KMS-11 (cell line): ENCODE data around the gene CHD5.

Experiments
- H2AFZ ChIP-seq: fragments of 200-600 bp; sonication (generic); 2 replicates; pipeline ENCODE4 v1.6.1; 2016; ENCODE audit warnings: antibody characterized with exemption, mixed run types, low read depth
- H3K27ac ChIP-seq: fragments of 200-600 bp; sonication (generic); 2 replicates; pipeline ENCODE4 v1.6.1; 2016; ENCODE audit warnings: mild to moderate bottlenecking, mixed run types
- H3K27me3 ChIP-seq: fragments of 200-600 bp; sonication (generic); 2 replicates; pipeline ENCODE4 v1.6.1; 2017; ENCODE audit warnings: mild to moderate bottlenecking, low read depth, mixed run types, moderate library complexity; ENCODE audit not compliant: insufficient read depth
- H3K36me3 ChIP-seq: fragments of 200-600 bp; sonication (generic); 2 replicates; pipeline ENCODE4 v1.6.1; 2017; ENCODE audit warnings: mild to moderate bottlenecking, mixed run types; ENCODE audit not compliant: insufficient read depth
- H3K4me1 ChIP-seq: fragments of 200-600 bp; sonication (generic); 2 replicates; pipeline ENCODE4 v1.6.1; 2016; ENCODE audit warnings: mild to moderate bottlenecking, low read depth, mixed run types; ENCODE audit not compliant: poor library complexity, severe bottlenecking
- H3K4me2 ChIP-seq: fragments of 200-600 bp; sonication (generic); 2 replicates; pipeline ENCODE4 v1.7.0; 2016; ENCODE audit warnings: mild to moderate bottlenecking, mixed run types
- H3K4me3 ChIP-seq: fragments of 200-600 bp; sonication (generic); IDR thresholded peaks from 2 replicates; pipeline ENCODE4 v1.6.1; 2017; ENCODE audit warnings: low read depth, low read length, mixed read lengths; ENCODE audit not compliant: insufficient read depth
- H3K79me2 ChIP-seq: fragments of 200-600 bp; sonication (generic); 2 replicates; pipeline ENCODE4 v1.6.1; 2016; ENCODE audit warnings: low read depth, mixed run types; ENCODE audit not compliant: insufficient read depth
- H3K9ac ChIP-seq: fragments of 200-600 bp; sonication (generic); 2 replicates; pipeline ENCODE4 v1.6.1; 2016; ENCODE audit warnings: mild to moderate bottlenecking, mixed run types
- H4K20me1 ChIP-seq: fragments of 200-600 bp; sonication (generic); 2 replicates; pipeline ENCODE4 v1.6.1; 2016; ENCODE audit warnings: mild to moderate bottlenecking, mixed run types; ENCODE audit not compliant: insufficient read depth
- TF ChIP-seq, protein P1 (sequence below): fragments of 200-600 bp; sonication (generic); conservative IDR thresholded peaks from 2 replicates; pipeline ENCODE4 v1.6.1; 2017; ENCODE audit warnings: low read depth, mild to moderate bottlenecking, antibody characterized with exemption, low read length, moderate library complexity, mixed read lengths

CHD5 gene

GRCh38 chr1:6103854-6104530 is 76.1 kb downstream of the CHD5 start:
- Histone ChIP-seq H3K4me1 (peaks cover 6% of the 10 kb centered on the region), H4K20me1 (no peaks in the 10 kb centered on the region), H3K36me3 (no peaks in the 10 kb centered on the region), H3K9ac (no peak overlapping the region), H3K79me2 (no peaks in the 10 kb centered on the region), H3K4me3 (no peak overlapping the region), H3K27me3 (peaks cover 51% of the 10 kb centered on the region), H3K4me2 (no peak overlapping the region), H2AFZ (no peak overlapping the region), H3K27ac (no peak overlapping the region)
- TF ChIP-seq, protein P1, sequence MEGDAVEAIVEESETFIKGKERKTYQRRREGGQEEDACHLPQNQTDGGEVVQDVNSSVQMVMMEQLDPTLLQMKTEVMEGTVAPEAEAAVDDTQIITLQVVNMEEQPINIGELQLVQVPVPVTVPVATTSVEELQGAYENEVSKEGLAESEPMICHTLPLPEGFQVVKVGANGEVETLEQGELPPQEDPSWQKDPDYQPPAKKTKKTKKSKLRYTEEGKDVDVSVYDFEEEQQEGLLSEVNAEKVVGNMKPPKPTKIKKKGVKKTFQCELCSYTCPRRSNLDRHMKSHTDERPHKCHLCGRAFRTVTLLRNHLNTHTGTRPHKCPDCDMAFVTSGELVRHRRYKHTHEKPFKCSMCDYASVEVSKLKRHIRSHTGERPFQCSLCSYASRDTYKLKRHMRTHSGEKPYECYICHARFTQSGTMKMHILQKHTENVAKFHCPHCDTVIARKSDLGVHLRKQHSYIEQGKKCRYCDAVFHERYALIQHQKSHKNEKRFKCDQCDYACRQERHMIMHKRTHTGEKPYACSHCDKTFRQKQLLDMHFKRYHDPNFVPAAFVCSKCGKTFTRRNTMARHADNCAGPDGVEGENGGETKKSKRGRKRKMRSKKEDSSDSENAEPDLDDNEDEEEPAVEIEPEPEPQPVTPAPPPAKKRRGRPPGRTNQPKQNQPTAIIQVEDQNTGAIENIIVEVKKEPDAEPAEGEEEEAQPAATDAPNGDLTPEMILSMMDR = no peak

GRCh38 chr1:6103111-6103853 is 76.8 kb downstream of the CHD5 start:
- H3K4me2 ChIP-seq = no peak overlapping the region

DNA sequence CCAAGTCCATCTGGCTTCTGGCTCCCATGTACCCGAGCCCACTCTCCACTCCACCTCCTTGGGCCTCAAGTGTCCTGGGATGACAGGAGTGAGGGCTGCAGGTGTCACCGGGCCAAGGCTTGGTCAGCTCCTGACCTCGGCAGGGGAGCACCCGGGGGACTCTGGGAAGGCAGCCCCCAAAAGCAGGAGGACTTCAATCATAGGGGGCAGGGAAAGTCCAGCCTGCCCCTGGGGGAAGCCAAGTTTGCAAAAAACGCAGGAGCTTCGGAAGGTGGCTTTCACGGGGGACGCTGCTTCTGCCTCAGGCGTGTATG is 77.6 kb downstream of the CHD5 start:
- Histone ChIP-seq H3K9ac (no peak overlapping the region), H4K20me1 (no peaks in the 10 kb centered on the region)
- TF ChIP-seq, protein P1 = no peak

More at GRCh38 chr1:6103111-6103853, 76.8 kb downstream of the CHD5 start:
- Histone ChIP-seq H4K20me1 (no peaks in the 10 kb centered on the region), H3K9ac (no peak overlapping the region), H2AFZ (no peak overlapping the region), H3K27me3 (peaks cover 50% of the 10 kb centered on the region), H3K4me1 (peaks cover 6% of the 10 kb centered on the region), H3K4me3 (no peak overlapping the region), H3K27ac (no peak overlapping the region), H3K36me3 (no peaks in the 10 kb centered on the region), H3K79me2 (no peaks in the 10 kb centered on the region)
- TF ChIP-seq, protein P1 = no peak

GRCh38 chr1:6101826-6102531 is 78.1 kb downstream of the CHD5 start:
- Histone ChIP-seq H4K20me1 (no peaks in the 10 kb centered on the region), H3K27ac (no peak overlapping the region), H3K79me2 (no peaks in the 10 kb centered on the region), H3K4me1 (peaks cover 6% of the 10 kb centered on the region), H3K4me2 (no peak overlapping the region), H3K27me3 (peaks cover 50% of the 10 kb centered on the region), H3K4me3 (no peak overlapping the region), H3K36me3 (no peaks in the 10 kb centered on the region), H2AFZ (no peak overlapping the region), H3K9ac (no peak overlapping the region)
- TF ChIP-seq, protein P1 = no peak

More for the DNA sequence above, 77.6 kb downstream of the CHD5 start:
- no peak overlapping the region for H2AFZ ChIP-seq
- H3K27ac ChIP-seq = no peak overlapping the region
- no peaks in the 10 kb centered on the region for H3K36me3 ChIP-seq
- H3K4me2 ChIP-seq = no peak overlapping the region
- H3K4me1 ChIP-seq = peaks cover 6% of the 10 kb centered on the region
- no peak overlapping the region for H3K4me3 ChIP-seq
- H3K79me2 ChIP-seq = no peaks in the 10 kb centered on the region
- H3K27me3 ChIP-seq = peaks cover 50% of the 10 kb centered on the region
